ENCODE measurements around the gene MIAT.
A peak's percentile ranks its signal among the peaks of the same experiment; 100 is the strongest.

Gene MIAT

GRCh38 chr22:26665813-26666231 is 8.4 kb downstream of the MIAT start:
- Histone ChIP-seq H3K4me1 (ENCODE audit: low read depth, poor library complexity, severe bottlenecking) (peaks cover 90% of the 10 kb centered on the region), H3K4me2 (peak overlapping the region; percentile 50), H3K36me3 (ENCODE audit: insufficient read depth) (no peaks in the 10 kb centered on the region; the same call in 1 of the 2 replicates), H3K9ac (no peak overlapping the region), H3K4me3 (IDR thresholded peaks at IDR 0.05; ENCODE audit: insufficient read depth, low read depth, low read length) (no peak overlapping the region), H4K20me1 (ENCODE audit: insufficient read depth) (no peaks in the 10 kb centered on the region), H2AFZ (ENCODE audit: low read depth) (no peak overlapping the region), H3K79me2 (ENCODE audit: insufficient read depth, low read depth) (peaks cover 33% of the 10 kb centered on the region), H3K27me3 (ENCODE audit: insufficient read depth, low read depth) (no peaks in the 10 kb centered on the region), H3K27ac (peak overlapping the region; percentile 62; the same call in 1 of the 2 replicates)
- peak; percentile 29 for TF ChIP-seq CTCF (conservative IDR thresholded peaks at IDR 0.05; ENCODE audit: low read depth, low read length)

GRCh38 chr22:26667140-26667539 is 9.8 kb downstream of the MIAT start:
- H2AFZ ChIP-seq (ENCODE audit: low read depth), result no peak overlapping the region
- peaks cover 22% of the 10 kb centered on the region for H3K79me2 ChIP-seq (ENCODE audit: insufficient read depth, low read depth)
- no peaks in the 10 kb centered on the region for H3K27me3 ChIP-seq (ENCODE audit: insufficient read depth, low read depth)
- H3K4me2 ChIP-seq, result no peak overlapping the region
- TF ChIP-seq CTCF (conservative IDR thresholded peaks at IDR 0.05; ENCODE audit: low read depth, low read length), result no peak
- no peak overlapping the region for H3K27ac ChIP-seq
- no peaks in the 10 kb centered on the region; the same call in 1 of the 2 replicates for H3K36me3 ChIP-seq (ENCODE audit: insufficient read depth)
- no peak overlapping the region for H3K4me3 ChIP-seq (IDR thresholded peaks at IDR 0.05; ENCODE audit: insufficient read depth, low read depth, low read length)
- no peak overlapping the region for H3K9ac ChIP-seq
- no peaks in the 10 kb centered on the region for H4K20me1 ChIP-seq (ENCODE audit: insufficient read depth)
- peaks cover 92% of the 10 kb centered on the region for H3K4me1 ChIP-seq (ENCODE audit: low read depth, poor library complexity, severe bottlenecking)

- TF ChIP-seq CTCF (conservative IDR thresholded peaks at IDR 0.05; ENCODE audit: low read depth, low read length), result peak; percentile 63
- no peak overlapping the region for H2AFZ ChIP-seq (ENCODE audit: low read depth)
- no peak overlapping the region for H3K9ac ChIP-seq
- H4K20me1 ChIP-seq (ENCODE audit: insufficient read depth), result no peaks in the 10 kb centered on the region
- H3K4me3 ChIP-seq (IDR thresholded peaks at IDR 0.05; ENCODE audit: insufficient read depth, low read depth, low read length), result no peak overlapping the region
- H3K27ac ChIP-seq, result peak overlapping the region; percentile 31; the same call in 1 of the 2 replicates
- no peaks in the 10 kb centered on the region for H3K36me3 ChIP-seq (ENCODE audit: insufficient read depth)
- peak overlapping the region; percentile 17; the same call in 1 of the 2 replicates for H3K4me2 ChIP-seq
- H3K79me2 ChIP-seq (ENCODE audit: insufficient read depth, low read depth), result peaks cover 9% of the 10 kb centered on the region; the same call in 1 of the 2 replicates
- H3K27me3 ChIP-seq (ENCODE audit: insufficient read depth, low read depth), result no peaks in the 10 kb centered on the region
- H3K4me1 ChIP-seq (ENCODE audit: low read depth, poor library complexity, severe bottlenecking), result peaks cover 82% of the 10 kb centered on the region
Observed at GRCh38 chr22:26669060-26669481, 11.7 kb downstream of the MIAT start.

GRCh38 chr22:26670459-26670858 is 13.1 kb downstream of the MIAT start:
- H3K4me2 ChIP-seq, result no peak overlapping the region; the same call in 1 of the 2 replicates
- H2AFZ ChIP-seq (ENCODE audit: low read depth), result no peak overlapping the region
- no peaks in the 10 kb centered on the region for H4K20me1 ChIP-seq (ENCODE audit: insufficient read depth)
- H3K27me3 ChIP-seq (ENCODE audit: insufficient read depth, low read depth), result no peaks in the 10 kb centered on the region
- H3K4me3 ChIP-seq (IDR thresholded peaks at IDR 0.05; ENCODE audit: insufficient read depth, low read depth, low read length), result no peak overlapping the region
- peak overlapping the region; percentile 38; the same call in 1 of the 2 replicates for H3K27ac ChIP-seq
- H3K36me3 ChIP-seq (ENCODE audit: insufficient read depth), result no peaks in the 10 kb centered on the region
- peaks cover 12% of the 10 kb centered on the region; the same call in 1 of the 2 replicates for H3K79me2 ChIP-seq (ENCODE audit: insufficient read depth, low read depth)
- peaks cover 71% of the 10 kb centered on the region for H3K4me1 ChIP-seq (ENCODE audit: low read depth, poor library complexity, severe bottlenecking)
- TF ChIP-seq CTCF (conservative IDR thresholded peaks at IDR 0.05; ENCODE audit: low read depth, low read length), result no peak
- no peak overlapping the region for H3K9ac ChIP-seq
